ENCODE measurements around the gene UFC1. TPM values are rescaled to one million over a fixed set of nuclear protein-coding genes. Genes with fewer than 3 reads are reported as not detected.
A peak's percentile ranks its signal among the peaks of the same experiment; 100 is the strongest.

Gene UFC1
- total and polyA plus RNA-seq, 2 of the 13 experiments (the other 11 are each of a cell fraction or from before 2014, with no cell fraction given), result 72.8 to 85.2 TPM

GRCh38 chr1:161117759-161118581 lies 35.8 kb upstream of the UFC1 start, which contains the start of the genes NIT1 and PFDN2 (continued):
- no peak for TF ChIP-seq DZIP1 (CRISPR knock-in tag; IDR thresholded peaks at IDR 0.05)
- TF ChIP-seq PRMT3 (CRISPR knock-in tag; IDR thresholded peaks at IDR 0.05; ENCODE audit: borderline replicate concordance, low read depth), result no peak
- TF ChIP-seq ERF (CRISPR knock-in tag; IDR thresholded peaks at IDR 0.05), result peak; percentile 91
- TF ChIP-seq XRCC5 (optimal IDR thresholded peaks at IDR 0.05; ENCODE audit: low read length), result peak; percentile 29
- TF ChIP-seq MAFF (IDR thresholded peaks at IDR 0.05; ENCODE audit: low read depth, low read length), result no peak
- no peak for TF ChIP-seq LCORL (IDR thresholded peaks at IDR 0.05)
- peak; percentile 31; the same call in 1 of the 2 replicates for TF ChIP-seq LCORL (CRISPR knock-in tag; IDR thresholded peaks at IDR 0.05)
- TF ChIP-seq SATB2 (CRISPR knock-in tag; IDR thresholded peaks at IDR 0.05), result 0 out of 2 replicates have a peak, but pooled peaks have one; percentile 2
- TF ChIP-seq BORCS8-MEF2B (CRISPR knock-in tag; IDR thresholded peaks at IDR 0.05), result peak; percentile 76
- TF ChIP-seq NR2F1 (CRISPR knock-in tag; IDR thresholded peaks at IDR 0.05), result no peak
- no peak for TF ChIP-seq SIX4 (CRISPR knock-in tag; IDR thresholded peaks at IDR 0.05)
- no peak for TF ChIP-seq TCF12 (IDR thresholded peaks at IDR 0.05)
- 0 out of 2 replicates have a peak, but pooled peaks have one; percentile 34 for TF ChIP-seq TCF12 (CRISPR knock-in tag; IDR thresholded peaks at IDR 0.05)
- no peak for TF ChIP-seq POGK (CRISPR knock-in tag; conservative IDR thresholded peaks at IDR 0.05)
- TF ChIP-seq HHEX (CRISPR knock-in tag; IDR thresholded peaks at IDR 0.05), result no peak
- no peak for TF ChIP-seq AKNA (CRISPR knock-in tag; IDR thresholded peaks at IDR 0.05; ENCODE audit: borderline replicate concordance)
- TF ChIP-seq KMT2A (CRISPR knock-in tag; IDR thresholded peaks at IDR 0.05), result peak; percentile 77
- TF ChIP-seq ZNF343 (CRISPR knock-in tag; IDR thresholded peaks at IDR 0.05), result no peak
- TF ChIP-seq ZNF225 (CRISPR knock-in tag; IDR thresholded peaks at IDR 0.05), result peak; percentile 80; the same call in 1 of the 2 replicates
- peak; percentile 76; the same call in 1 of the 2 replicates for TF ChIP-seq MXD1 (CRISPR knock-in tag; IDR thresholded peaks at IDR 0.05)

Measured in HepG2 (cell line).